OCI-LY7 (cell line): Measurements from ENCODE around the gene IGSF10. TPM values are rescaled to one million over a fixed set of nuclear protein-coding genes. Genes with fewer than 3 reads are reported as not detected.
"Not testable (repeated sequence)": the region's sequence is repeated elsewhere in the genome, so short reads cannot be mapped to it uniquely, and the experiment has no call there.

Experiments
- BruUV-seq: library from RNA; stranded (reverse); fragments of 400-500 nt; replicated peaks from 2 replicates; lab custom pipeline; 2021; lab: Mats Ljungman, UMichigan
- CTCF ChIA-PET: fragments of 300-600 bp; sonication (Branson Sonifier 250); formaldehyde crosslinking; loops from one replicate; lab custom pipeline; 2022; ENCODE audit warnings: antibody characterized with exemption; ENCODE audit not compliant: unreplicated experiment; lab: Charles Lee
- POLR2A ChIA-PET: fragments of 300-600 bp; sonication (Branson Sonifier 250); formaldehyde crosslinking; loops from one replicate; lab custom pipeline; 2022; ENCODE audit warnings: antibody characterized with exemption; lab: Charles Lee
- DNase-seq: peaks from one replicate; pipeline ENCODE4 v3.0.0-alpha.2; 2015; ENCODE audit warnings: low spot score
- H2AFZ ChIP-seq: fragments of 200-600 bp; sonication (generic), shearing (Covaris generic); 2 replicates; pipeline ENCODE4 v1.6.1; 2014; ENCODE audit warnings: mild to moderate bottlenecking, antibody characterized with exemption, low read length, moderate library complexity
- H3K27ac ChIP-seq: fragments of 200-600 bp; sonication (generic); 2 replicates; pipeline ENCODE4 v1.5.1; 2014; ENCODE audit warnings: mixed run types, low read depth, mild to moderate bottlenecking, moderate library complexity, low read length, inconsistent platforms; ENCODE audit not compliant: poor library complexity, severe bottlenecking
- H3K36me3 ChIP-seq: fragments of 200-600 bp; sonication (generic); 2 replicates; pipeline ENCODE4 v1.6.1; 2014; ENCODE audit warnings: mild to moderate bottlenecking, antibody characterized with exemption, low read length, moderate library complexity, mixed read lengths; ENCODE audit not compliant: insufficient read depth
- H3K4me1 ChIP-seq: fragments of 200-600 bp; sonication (generic); 2 replicates; pipeline ENCODE4 v1.5.1; 2014; ENCODE audit warnings: mild to moderate bottlenecking, low read length; ENCODE audit not compliant: insufficient read depth, poor library complexity, severe bottlenecking
- H3K4me2 ChIP-seq: fragments of 200-600 bp; sonication (generic); 2 replicates; pipeline ENCODE4 v1.6.1; 2014; ENCODE audit warnings: mild to moderate bottlenecking, low read length
- H3K4me3 ChIP-seq: fragments of 200-600 bp; sonication (generic); 2 replicates; pipeline ENCODE4 v1.5.1; 2014; ENCODE audit warnings: mild to moderate bottlenecking, low read depth, low read length; ENCODE audit not compliant: poor library complexity, severe bottlenecking
- H3K79me2 ChIP-seq: fragments of 200-600 bp; sonication (generic); 2 replicates; pipeline ENCODE4 v1.6.1; 2016; ENCODE audit warnings: low read depth, mild to moderate bottlenecking, low read length, moderate library complexity, mixed read lengths; ENCODE audit not compliant: insufficient read depth
- H3K9me2 ChIP-seq: fragments of 200-600 bp; sonication (generic); 2 replicates; pipeline ENCODE4 v1.6.1; 2016; ENCODE audit warnings: mild to moderate bottlenecking, low read length, mixed read lengths; ENCODE audit not compliant: insufficient read depth
- H3K9me3 ChIP-seq: fragments of 200-600 bp; sonication (generic); 2 replicates; pipeline ENCODE4 v1.6.1; 2014; ENCODE audit warnings: mild to moderate bottlenecking, mixed run types, low read length, mixed read lengths
- H4K20me1 ChIP-seq: fragments of 200-600 bp; sonication (generic); 2 replicates; pipeline ENCODE4 v1.6.1; 2014; ENCODE audit warnings: mild to moderate bottlenecking, antibody characterized with exemption, low read length, moderate library complexity, mixed read lengths; ENCODE audit not compliant: insufficient read depth
- EZH2phosphoT487 ChIP-seq: fragments of 200-600 bp; sonication (generic); IDR thresholded peaks from 2 replicates; pipeline ENCODE4 v1.6.1; 2018; ENCODE audit warnings: low read depth, borderline replicate concordance, mild to moderate bottlenecking, mixed run types, antibody characterized with exemption, low read length, moderate library complexity, mixed read lengths
- intact Hi-C: fragments of 100-400 bp; cut with micrococcal nuclease; formaldehyde crosslinking; loops from one replicate; pipeline ENCODE4 v1.10.0; 2022; ENCODE audit not compliant: unreplicated experiment
- total RNA-seq, 2 experiments: library from RNA; depleted of rRNA in 1 of 2; stranded (reverse); fragments of >200 nt in 1 of 2; shearing (Covaris generic) in 1 of 2; gene quantifications; 2 replicates each; pipeline ENCODE4 v1.2.3, GENCODE V29; 2014 to 2022
- TF ChIP-seq, protein P1 (sequence below): fragments of 200-600 bp; sonication (generic); conservative IDR thresholded peaks from 2 replicates; pipeline ENCODE4 v1.5.1; 2014; ENCODE audit warnings: mild to moderate bottlenecking, antibody characterized with exemption, low read length, moderate library complexity, mixed read lengths

IGSF10 gene
- total RNA-seq, 2 experiments from 2014 or later, result not detected

- Histone ChIP-seq H3K9me2 (no peaks in the 10 kb centered on the region), H4K20me1 (no peaks in the 10 kb centered on the region), H3K4me3 (no peak overlapping the region), H3K27ac (no peak overlapping the region), H3K4me2 (no peak overlapping the region), H2AFZ (no peak overlapping the region), H3K9me3 (no peaks in the 10 kb centered on the region), H3K36me3 (no peaks in the 10 kb centered on the region), H3K4me1 (no peaks in the 10 kb centered on the region), H3K79me2 (no peaks in the 10 kb centered on the region)
- TF ChIP-seq EZH2phosphoT487, result no peak
- TF ChIP-seq, protein P1, sequence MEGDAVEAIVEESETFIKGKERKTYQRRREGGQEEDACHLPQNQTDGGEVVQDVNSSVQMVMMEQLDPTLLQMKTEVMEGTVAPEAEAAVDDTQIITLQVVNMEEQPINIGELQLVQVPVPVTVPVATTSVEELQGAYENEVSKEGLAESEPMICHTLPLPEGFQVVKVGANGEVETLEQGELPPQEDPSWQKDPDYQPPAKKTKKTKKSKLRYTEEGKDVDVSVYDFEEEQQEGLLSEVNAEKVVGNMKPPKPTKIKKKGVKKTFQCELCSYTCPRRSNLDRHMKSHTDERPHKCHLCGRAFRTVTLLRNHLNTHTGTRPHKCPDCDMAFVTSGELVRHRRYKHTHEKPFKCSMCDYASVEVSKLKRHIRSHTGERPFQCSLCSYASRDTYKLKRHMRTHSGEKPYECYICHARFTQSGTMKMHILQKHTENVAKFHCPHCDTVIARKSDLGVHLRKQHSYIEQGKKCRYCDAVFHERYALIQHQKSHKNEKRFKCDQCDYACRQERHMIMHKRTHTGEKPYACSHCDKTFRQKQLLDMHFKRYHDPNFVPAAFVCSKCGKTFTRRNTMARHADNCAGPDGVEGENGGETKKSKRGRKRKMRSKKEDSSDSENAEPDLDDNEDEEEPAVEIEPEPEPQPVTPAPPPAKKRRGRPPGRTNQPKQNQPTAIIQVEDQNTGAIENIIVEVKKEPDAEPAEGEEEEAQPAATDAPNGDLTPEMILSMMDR, result no peak
- BruUV-seq, result no TSS peak
- POLR2A ChIA-PET, result no interaction called here
- CTCF ChIA-PET, result no interaction called here
- intact Hi-C loops, result no loop called here
- DNase-seq, result no peak
Measured at GRCh38 chr3:151501171-151501922, 40.5 kb upstream of the IGSF10 start.

- no peaks in the 10 kb centered on the region for H3K9me3 ChIP-seq
- no peaks in the 10 kb centered on the region for H3K79me2 ChIP-seq
- intact Hi-C loops, result no loop called here
- ChIA-PET CTCF (no interaction called here), POLR2A (no interaction called here)
- H3K36me3 ChIP-seq, result no peaks in the 10 kb centered on the region
- TF ChIP-seq EZH2phosphoT487, result no peak
- TF ChIP-seq, protein P1, result no peak
- H3K9me2 ChIP-seq, result no peaks in the 10 kb centered on the region
- no peaks in the 10 kb centered on the region for H3K4me1 ChIP-seq
- H3K27ac ChIP-seq, result no peak overlapping the region
- H4K20me1 ChIP-seq, result no peaks in the 10 kb centered on the region
- BruUV-seq, result no TSS peak
- DNase-seq, result no peak
- H2AFZ ChIP-seq, result no peak overlapping the region
- H3K4me2 ChIP-seq, result no peak overlapping the region
- H3K4me3 ChIP-seq, result no peak overlapping the region
Measured at GRCh38 chr3:151499168-151499567, 38.3 kb upstream of the IGSF10 start.

DNA sequence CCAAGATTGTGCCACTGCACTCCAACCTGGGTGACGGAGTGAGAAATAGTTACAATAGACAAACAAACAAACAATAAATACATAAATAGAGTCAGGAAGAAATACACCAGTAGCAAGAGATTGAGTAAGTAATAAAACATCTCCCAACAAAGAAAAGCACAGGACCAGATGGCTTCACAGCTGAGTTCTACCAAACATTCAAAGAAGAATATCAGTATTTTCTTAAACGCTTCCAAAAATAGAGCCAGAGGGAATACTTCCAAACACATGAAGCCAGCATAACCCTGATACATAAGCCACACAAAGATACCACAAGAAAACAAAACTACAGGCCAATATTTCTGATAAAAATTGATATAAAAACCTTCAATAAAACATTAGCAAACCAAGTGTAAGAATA lies 30.7 kb upstream of the IGSF10 start:
- no peaks in the 10 kb centered on the region for H3K9me2 ChIP-seq

DNA sequence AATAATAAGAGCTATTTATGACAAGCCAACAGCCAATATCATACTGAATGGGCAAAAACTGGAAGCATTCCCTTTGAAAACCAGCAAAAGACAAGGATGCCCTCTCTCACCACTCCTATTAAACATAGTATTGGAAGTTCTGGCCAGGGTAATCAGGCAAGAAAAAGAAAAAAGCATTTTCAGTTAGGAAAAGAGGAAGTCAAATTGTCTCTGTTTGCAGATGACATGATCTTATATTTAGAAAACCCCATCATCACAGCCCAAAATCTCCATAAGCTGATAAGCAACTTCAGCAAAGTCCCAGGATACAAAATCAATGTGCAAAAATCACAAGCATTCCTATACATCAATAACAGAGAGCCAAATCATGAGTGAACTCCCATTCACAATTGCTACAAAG lies 27.0 kb upstream of the IGSF10 start:
- H4K20me1 ChIP-seq, H3K79me2 ChIP-seq, CTCF ChIA-PET, H3K4me1 ChIP-seq, H3K9me3 ChIP-seq, H3K27ac ChIP-seq, DNase-seq, intact Hi-C loops, H3K4me2 ChIP-seq, H2AFZ ChIP-seq, H3K9me2 ChIP-seq, BruUV-seq, H3K36me3 ChIP-seq, H3K4me3 ChIP-seq: not testable (repeated sequence)
- POLR2A ChIA-PET, result interaction anchor here (0.6 kb wide), 1 partner anchor 33 kb away, joined by 3 read pairs; no protein-coding TSS in a partner anchor

More for the DNA sequence above, 30.7 kb upstream of the IGSF10 start:
- Histone ChIP-seq H3K4me2 (no peak overlapping the region), H3K9me3 (no peaks in the 10 kb centered on the region), H3K36me3 (no peaks in the 10 kb centered on the region), H3K27ac (no peak overlapping the region), H3K4me3 (no peak overlapping the region), H3K4me1 (no peaks in the 10 kb centered on the region), H4K20me1 (no peaks in the 10 kb centered on the region), H3K79me2 (no peaks in the 10 kb centered on the region), H2AFZ (no peak overlapping the region)
- intact Hi-C loops, result no loop called here
- DNase-seq, result no peak
- POLR2A ChIA-PET, result no interaction called here
- CTCF ChIA-PET, result no interaction called here
- TF ChIP-seq EZH2phosphoT487, result no peak
- TF ChIP-seq, protein P1, result no peak
- no TSS peak for BruUV-seq
